Glomerular endothelial cell (primary cell): ENCODE data around the gene SAXO2. TPM values are rescaled to one million over a fixed set of nuclear protein-coding genes. Genes with fewer than 3 reads are reported as not detected.
"Not testable (repeated sequence)": the region's sequence is repeated elsewhere in the genome, so short reads cannot be mapped to it uniquely, and the experiment has no call there.

Experiments used
- DNase-seq: peaks from one replicate; pipeline ENCODE4 v3.0.0-alpha.2; 2011; ENCODE audit warnings: low read depth, low spot score; ENCODE audit errors: extremely low read depth
- total RNA-seq: library from RNA; depleted of rRNA; stranded (reverse); fragments of >200 nt; gene quantifications from 2 replicates; pipeline ENCODE4 v1.2.3, GENCODE V29; 2015

The SAXO2 gene
- total RNA-seq, 1 donor from 2014 or later = not detected

- DNase-seq = no peak
Measured at GRCh38 chr15:82313446-82313845, 50.8 kb downstream of the SAXO2 start.

- not testable (repeated sequence) for DNase-seq
Measured at GRCh38 chr15:82313951-82314768, 51.5 kb downstream of the SAXO2 start.

DNA sequence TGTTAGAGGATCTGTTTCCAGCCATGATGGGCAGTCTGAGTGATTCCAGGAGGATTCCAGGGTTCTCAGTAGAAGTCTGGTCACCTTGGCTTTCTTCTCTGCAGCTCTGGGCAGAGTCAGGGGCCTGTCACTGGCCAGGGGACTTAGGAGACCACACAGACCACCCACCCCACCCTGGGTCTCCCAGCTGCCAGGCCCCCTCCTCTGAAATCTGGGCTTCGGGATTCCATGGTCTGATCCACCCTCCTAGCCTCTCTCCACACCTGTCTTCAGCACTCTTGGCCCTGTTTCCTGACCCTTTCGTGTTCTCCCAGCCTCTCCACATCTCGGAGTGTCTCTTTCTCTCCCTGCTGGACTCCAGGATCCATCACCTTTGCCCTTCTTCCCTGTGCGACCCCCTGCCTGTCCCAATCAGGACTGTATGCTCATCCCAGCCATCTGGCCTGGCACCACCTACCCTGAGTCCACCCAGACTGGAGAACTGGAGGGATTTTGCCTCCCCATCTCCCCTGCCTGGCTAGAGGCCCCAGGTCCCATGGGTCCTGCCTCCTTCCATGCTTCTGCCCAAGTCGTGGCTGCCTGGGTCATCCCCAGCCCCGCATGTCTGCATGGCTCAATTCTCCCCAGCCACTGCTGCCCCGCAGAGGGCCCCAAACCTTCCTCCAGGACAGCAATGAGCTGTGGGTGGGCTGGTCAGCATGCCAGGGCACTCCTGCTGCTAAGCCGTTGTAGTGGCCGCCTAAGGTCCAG lies 52.3 kb downstream of the SAXO2 start:
- DNase-seq = no peak

- DNase-seq = no peak
Measured at GRCh38 chr15:82315519-82316246, 53.1 kb downstream of the SAXO2 start.

GRCh38 chr15:82316247-82317090 lies 53.9 kb downstream of the SAXO2 start:
- not testable (repeated sequence) for DNase-seq

GRCh38 chr15:82317091-82317489 lies 54.5 kb downstream of the SAXO2 start:
- DNase-seq = no peak

DNA sequence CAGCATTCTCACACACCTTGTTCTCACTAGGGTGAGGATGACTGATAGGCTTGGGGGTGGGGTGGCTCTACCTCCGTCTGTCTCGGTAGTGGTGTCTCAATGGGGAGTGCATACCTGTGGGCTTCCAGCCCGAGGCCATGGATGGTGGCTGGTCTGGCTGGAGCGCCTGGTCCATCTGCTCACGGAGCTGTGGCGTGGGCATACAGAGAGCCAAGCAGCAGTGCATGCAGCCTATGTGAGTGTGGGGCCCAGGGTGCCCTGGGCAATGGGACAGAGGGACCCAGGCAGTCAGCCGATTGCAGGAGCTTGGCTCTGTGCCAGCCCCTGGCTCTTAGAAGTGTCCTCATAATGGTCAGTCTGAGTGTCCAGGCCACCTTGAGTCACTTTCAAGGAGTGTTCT lies 54.9 kb downstream of the SAXO2 start:
- DNase-seq = not testable (repeated sequence)

DNA sequence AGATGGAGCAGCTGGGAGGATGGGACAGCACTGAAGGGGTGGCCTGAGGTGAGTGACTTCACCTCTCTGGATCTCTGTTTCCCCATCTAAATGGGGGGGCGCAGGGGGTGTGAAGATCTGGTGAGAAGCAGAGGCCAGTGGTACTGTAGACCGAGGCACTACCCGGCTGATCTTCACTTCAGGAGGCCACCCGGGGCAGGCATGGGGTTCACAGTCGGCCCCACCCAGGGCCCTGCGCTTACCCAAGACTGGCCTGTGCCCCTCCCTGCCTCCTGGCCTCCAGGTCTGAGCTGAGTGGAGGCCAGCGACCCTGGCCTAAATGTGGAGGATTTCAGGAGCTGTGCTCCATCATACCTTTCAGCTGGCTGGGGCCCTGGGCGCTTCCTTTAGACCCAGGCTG lies 55.7 kb downstream of the SAXO2 start:
- not testable (repeated sequence) for DNase-seq

GRCh38 chr15:82319522-82320278 lies 57.1 kb downstream of the SAXO2 start:
- DNase-seq = not testable (repeated sequence)

DNA sequence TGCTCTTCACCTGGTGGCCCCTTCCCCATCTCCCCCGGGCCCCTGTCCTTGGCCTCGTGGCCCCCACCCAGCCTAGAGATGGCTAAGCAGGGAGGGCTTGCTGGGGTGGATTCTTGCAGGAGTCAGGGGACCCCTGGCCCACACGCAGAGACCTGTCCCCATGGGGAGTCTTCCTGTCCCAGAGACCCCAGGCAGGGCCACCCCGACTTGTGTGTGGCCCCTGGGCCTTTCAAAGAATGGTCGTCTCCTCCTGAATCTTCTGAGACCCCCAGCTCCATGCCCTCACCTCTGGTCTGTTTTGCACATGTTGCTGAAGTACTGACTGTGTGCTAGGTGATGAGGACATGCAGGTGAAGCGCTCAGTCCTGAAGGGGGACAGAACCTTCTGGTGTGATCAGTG lies 58.2 kb downstream of the SAXO2 start:
- not testable (repeated sequence) for DNase-seq

GRCh38 chr15:82322488-82322887 lies 59.9 kb downstream of the SAXO2 start:
- DNase-seq = not testable (repeated sequence)

DNA sequence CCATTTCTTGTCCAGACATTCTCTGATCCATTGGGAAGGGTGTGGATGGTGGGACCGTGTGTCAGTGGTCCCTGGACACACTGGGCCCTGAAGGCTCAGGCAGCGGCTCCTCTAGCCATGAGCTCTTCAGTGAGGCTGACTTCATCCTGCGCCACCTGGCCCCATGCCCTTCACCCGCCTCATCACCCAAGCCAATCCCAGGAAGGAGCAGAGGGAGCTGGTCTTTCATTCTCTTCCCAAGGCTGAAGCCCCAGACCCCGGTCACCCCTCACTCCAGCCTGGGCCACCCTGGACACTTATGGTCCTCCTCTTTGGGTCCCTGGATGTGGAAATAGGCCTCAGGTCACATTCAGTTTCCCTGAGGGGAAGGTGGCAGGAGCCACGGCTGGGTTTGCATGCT lies 62.2 kb downstream of the SAXO2 start:
- DNase-seq = not testable (repeated sequence)

GRCh38 chr15:82325646-82326045 lies 63.0 kb downstream of the SAXO2 start:
- not testable (repeated sequence) for DNase-seq

DNA sequence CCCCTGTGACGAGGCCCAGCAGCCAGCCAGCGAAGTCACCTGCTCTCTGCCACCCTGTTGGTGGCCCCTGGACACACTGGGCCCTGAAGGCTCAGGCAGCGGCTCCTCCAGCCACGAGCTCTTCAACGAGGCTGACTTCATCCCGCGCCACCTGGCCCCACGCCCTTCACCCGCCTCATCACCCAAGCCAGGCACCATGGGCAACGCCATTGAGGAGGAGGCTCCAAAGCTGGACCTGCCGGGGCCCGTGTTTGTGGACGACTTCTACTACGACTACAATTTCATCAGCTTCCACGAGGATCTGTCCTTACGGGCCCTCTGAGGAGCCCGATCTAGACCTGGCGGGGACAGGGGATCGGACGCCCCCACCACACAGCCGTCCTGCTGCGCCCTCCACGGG lies 64.3 kb downstream of the SAXO2 start:
- not testable (repeated sequence) for DNase-seq

- DNase-seq = not testable (repeated sequence)
Measured at GRCh38 chr15:82327372-82327771, 64.8 kb downstream of the SAXO2 start.

- not testable (repeated sequence) for DNase-seq
Measured at GRCh38 chr15:82329039-82329438, 66.4 kb downstream of the SAXO2 start.

GRCh38 chr15:82330921-82331320 lies 68.3 kb downstream of the SAXO2 start:
- not testable (repeated sequence) for DNase-seq

- DNase-seq = not testable (repeated sequence)
Measured at GRCh38 chr15:82331576-82332304, 69.1 kb downstream of the SAXO2 start.
